ENCODE results near the gene NWD2. TPM values are rescaled to one million over a fixed set of nuclear protein-coding genes. Genes with fewer than 3 reads are reported as not detected.

NWD2 gene
- total RNA-seq, 2 donors from 2014 or later = not detected

DNA sequence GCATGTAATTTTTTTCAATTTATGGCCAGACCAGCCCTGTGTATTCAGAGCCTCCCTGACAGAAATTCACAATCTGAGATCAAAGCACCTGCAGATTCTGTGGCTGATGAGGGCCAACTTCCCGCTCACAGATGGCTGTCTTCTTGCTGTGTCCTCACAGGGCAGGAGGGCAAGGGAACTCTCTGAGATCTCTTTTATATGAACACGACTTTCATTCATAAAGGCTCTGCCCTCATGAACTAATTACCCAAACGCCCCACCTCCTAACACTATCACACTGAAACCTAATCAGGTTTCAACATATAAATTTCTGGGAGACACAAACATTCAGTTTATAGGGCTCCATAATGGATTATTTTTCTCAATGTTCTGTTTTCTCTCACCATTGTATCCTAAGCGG, 192.6 kb downstream of the NWD2 start:
- Histone ChIP-seq H3K9ac (ENCODE audit: extremely low read depth, low read length, poor library complexity, severe bottlenecking) (no peak overlapping the region), H3K9me3 (ENCODE audit: control insufficient read depth, low read length) (no peaks in the 10 kb centered on the region), H3K27me3 (ENCODE audit: control insufficient read depth, insufficient read depth, low read length, poor library complexity, severe bottlenecking) (no peaks in the 10 kb centered on the region), H3K4me1 (ENCODE audit: control insufficient read depth, insufficient read depth, low read length) (peaks cover 6% of the 10 kb centered on the region), H3K4me3 (ENCODE audit: low read length) (no peak overlapping the region), H3K27ac (ENCODE audit: low read depth, low read length) (no peak overlapping the region), H3K36me3 (ENCODE audit: control insufficient read depth, insufficient read depth, low read length) (no peaks in the 10 kb centered on the region)
- 80 to 100% methylated on average over 1 to 4 of the region's 4 CpGs for WGBS, 2 experiments (ENCODE audit: insufficient coverage in 1 of 2, insufficient read length in 1 of 2)
- H3K36me3 Mint-ChIP-seq (ENCODE audit: low read depth) = no peaks in the 10 kb centered on the region
- no peaks in the 10 kb centered on the region for H3K9me3 Mint-ChIP-seq
- no peak overlapping the region for H3K27ac Mint-ChIP-seq
- no peak overlapping the region for H3K4me3 Mint-ChIP-seq
- peaks cover 5% of the 10 kb centered on the region for H3K4me1 Mint-ChIP-seq
- TF ChIP-seq, protein P1, sequence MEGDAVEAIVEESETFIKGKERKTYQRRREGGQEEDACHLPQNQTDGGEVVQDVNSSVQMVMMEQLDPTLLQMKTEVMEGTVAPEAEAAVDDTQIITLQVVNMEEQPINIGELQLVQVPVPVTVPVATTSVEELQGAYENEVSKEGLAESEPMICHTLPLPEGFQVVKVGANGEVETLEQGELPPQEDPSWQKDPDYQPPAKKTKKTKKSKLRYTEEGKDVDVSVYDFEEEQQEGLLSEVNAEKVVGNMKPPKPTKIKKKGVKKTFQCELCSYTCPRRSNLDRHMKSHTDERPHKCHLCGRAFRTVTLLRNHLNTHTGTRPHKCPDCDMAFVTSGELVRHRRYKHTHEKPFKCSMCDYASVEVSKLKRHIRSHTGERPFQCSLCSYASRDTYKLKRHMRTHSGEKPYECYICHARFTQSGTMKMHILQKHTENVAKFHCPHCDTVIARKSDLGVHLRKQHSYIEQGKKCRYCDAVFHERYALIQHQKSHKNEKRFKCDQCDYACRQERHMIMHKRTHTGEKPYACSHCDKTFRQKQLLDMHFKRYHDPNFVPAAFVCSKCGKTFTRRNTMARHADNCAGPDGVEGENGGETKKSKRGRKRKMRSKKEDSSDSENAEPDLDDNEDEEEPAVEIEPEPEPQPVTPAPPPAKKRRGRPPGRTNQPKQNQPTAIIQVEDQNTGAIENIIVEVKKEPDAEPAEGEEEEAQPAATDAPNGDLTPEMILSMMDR (conservative IDR thresholded peaks at IDR 0.05) = no peak
- no peak for DNase-seq
- no peaks in the 10 kb centered on the region for H3K27me3 Mint-ChIP-seq (ENCODE audit: insufficient read depth)

DNA sequence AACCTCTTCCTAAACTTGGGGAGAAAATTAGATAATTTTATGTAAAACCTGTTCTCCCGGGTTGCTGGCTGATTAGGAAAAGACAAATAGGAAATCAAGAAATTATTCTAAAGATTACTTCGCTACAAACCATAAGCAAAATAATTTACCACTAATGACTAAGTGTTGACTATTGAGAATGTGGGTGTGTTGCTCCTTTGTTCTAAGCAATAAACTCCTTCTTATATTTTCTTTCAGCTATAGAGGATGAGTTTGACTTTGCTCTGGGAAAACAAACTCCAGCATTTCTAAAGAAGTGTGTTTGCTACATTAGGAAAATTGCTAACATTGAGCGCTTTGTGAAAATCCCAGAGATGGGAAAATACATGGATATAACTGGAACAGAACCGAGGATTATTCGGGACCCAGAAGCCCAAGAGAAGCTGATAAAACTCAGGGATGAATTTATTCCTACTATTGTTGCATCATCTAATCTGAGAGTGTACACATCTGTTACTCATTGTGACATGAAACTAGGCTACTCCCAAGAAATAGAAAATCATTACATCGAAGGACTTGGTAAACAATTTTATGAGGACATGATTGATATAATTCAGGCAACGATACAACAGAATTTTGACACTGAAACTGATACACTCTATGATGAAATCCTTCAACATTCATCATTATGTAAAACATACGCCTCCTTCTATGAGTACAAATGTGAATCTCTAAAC, 194.2 kb downstream of the NWD2 start:
- Mint-ChIP-seq H3K4me3 (no peak overlapping the region), H3K4me1 (peaks cover 7% of the 10 kb centered on the region), H3K27ac (no peak overlapping the region), H3K9me3 (no peaks in the 10 kb centered on the region), H3K27me3 (ENCODE audit: insufficient read depth) (no peaks in the 10 kb centered on the region), H3K36me3 (ENCODE audit: low read depth) (no peaks in the 10 kb centered on the region)
- H3K4me1 ChIP-seq (ENCODE audit: control insufficient read depth, insufficient read depth, low read length) = peaks cover 6% of the 10 kb centered on the region
- DNase-seq = no peak
- no peak overlapping the region for H3K27ac ChIP-seq (ENCODE audit: low read depth, low read length)
- WGBS, 2 experiments (ENCODE audit: insufficient coverage in 1 of 2, insufficient read length in 1 of 2) = 92 to 96% methylated on average over 5 to 8 of the region's 8 CpGs
- TF ChIP-seq, protein P1 (conservative IDR thresholded peaks at IDR 0.05) = no peak
- no peak overlapping the region for H3K9ac ChIP-seq (ENCODE audit: extremely low read depth, low read length, poor library complexity, severe bottlenecking)
- H3K36me3 ChIP-seq (ENCODE audit: control insufficient read depth, insufficient read depth, low read length) = no peaks in the 10 kb centered on the region
- H3K4me3 ChIP-seq (ENCODE audit: low read length) = no peak overlapping the region
- H3K9me3 ChIP-seq (ENCODE audit: control insufficient read depth, low read length) = no peaks in the 10 kb centered on the region
- no peaks in the 10 kb centered on the region for H3K27me3 ChIP-seq (ENCODE audit: control insufficient read depth, insufficient read depth, low read length, poor library complexity, severe bottlenecking)

DNA sequence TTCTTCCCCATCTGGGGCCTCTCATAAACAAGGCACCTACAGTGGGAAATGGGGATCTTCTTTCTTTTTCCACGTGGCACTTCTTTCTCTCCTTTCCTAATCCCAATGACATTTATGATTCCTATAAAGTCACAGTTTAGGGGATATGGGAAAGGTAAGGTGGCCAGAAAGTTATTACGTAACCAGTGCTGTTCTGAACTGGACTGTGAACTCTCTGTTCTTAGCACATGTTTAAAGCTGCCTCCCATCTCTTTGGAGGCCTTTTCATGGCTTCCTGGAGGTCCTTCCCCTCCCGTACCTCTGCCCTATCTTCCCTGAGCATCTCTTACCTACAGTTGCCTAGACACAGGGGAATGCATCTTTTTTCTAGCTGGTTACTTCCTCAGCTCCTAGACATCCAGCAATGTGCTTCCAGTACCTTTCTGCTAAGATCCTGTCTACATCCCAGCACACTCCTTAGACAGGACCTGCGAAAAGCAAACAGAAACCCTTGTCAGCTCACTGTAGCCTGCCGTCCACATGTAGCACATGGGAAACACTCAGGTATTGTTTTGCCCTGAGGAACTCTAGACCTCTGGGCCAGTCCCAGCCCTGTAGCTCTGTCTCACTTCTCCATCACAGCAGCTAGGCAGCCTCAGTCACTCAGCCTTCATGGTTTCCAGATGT, 195.4 kb downstream of the NWD2 start:
- H3K27me3 ChIP-seq (ENCODE audit: control insufficient read depth, insufficient read depth, low read length, poor library complexity, severe bottlenecking) = no peaks in the 10 kb centered on the region

More for the DNA sequence above, 195.4 kb downstream of the NWD2 start:
- Histone ChIP-seq H3K4me3 (ENCODE audit: low read length) (no peak overlapping the region), H3K4me1 (ENCODE audit: control insufficient read depth, insufficient read depth, low read length) (peaks cover 6% of the 10 kb centered on the region), H3K9me3 (ENCODE audit: control insufficient read depth, low read length) (no peaks in the 10 kb centered on the region), H3K9ac (ENCODE audit: extremely low read depth, low read length, poor library complexity, severe bottlenecking) (no peak overlapping the region), H3K27ac (ENCODE audit: low read depth, low read length) (no peak overlapping the region), H3K36me3 (ENCODE audit: control insufficient read depth, insufficient read depth, low read length) (no peaks in the 10 kb centered on the region)
- no peak overlapping the region for H3K4me3 Mint-ChIP-seq
- H3K36me3 Mint-ChIP-seq (ENCODE audit: low read depth) = no peaks in the 10 kb centered on the region
- no peak for DNase-seq
- H3K9me3 Mint-ChIP-seq = no peaks in the 10 kb centered on the region
- WGBS, 2 experiments (ENCODE audit: insufficient coverage in 1 of 2, insufficient read length in 1 of 2) = 89 to 100% methylated on average over 3 to 5 of the region's 5 CpGs
- TF ChIP-seq, protein P1 (conservative IDR thresholded peaks at IDR 0.05) = no peak
- peaks cover 7% of the 10 kb centered on the region for H3K4me1 Mint-ChIP-seq
- H3K27ac Mint-ChIP-seq = no peak overlapping the region
- peaks cover 7% of the 10 kb centered on the region for H3K27me3 Mint-ChIP-seq (ENCODE audit: insufficient read depth)
